IMR-90 (cell line): Measurements from ENCODE around the gene ZNF277. TPM values are rescaled to one million over a fixed set of nuclear protein-coding genes. Genes with fewer than 3 reads are reported as not detected.

Experiments
- ATAC-seq: fragments of 200-7000 bp; cut with Tn5 transposase; 2 replicates; pipeline ENCODE4 v1.9.1; 2020; ENCODE audit warnings: low read depth, mild to moderate bottlenecking, moderate library complexity
- BruUV-seq: library from RNA; stranded (reverse); fragments of 400-500 nt; replicated peaks from 2 replicates; lab custom pipeline; 2021; lab: Mats Ljungman, UMichigan
- CTCF ChIA-PET: fragments of 300-600 bp; formaldehyde crosslinking; extraction: SDS; loops from one replicate; lab custom pipeline; 2021; ENCODE audit warnings: antibody characterized with exemption; lab: Yijun Ruan, JAX
- POLR2A ChIA-PET: fragments of 300-600 bp; sonication (Branson Sonifier 250); formaldehyde crosslinking; loops from one replicate; lab custom pipeline; 2022; ENCODE audit warnings: antibody characterized with exemption; ENCODE audit not compliant: unreplicated experiment; lab: Charles Lee
- DNase-seq: peaks from one replicate; pipeline ENCODE4 v3.0.0; 2013
- H2AFZ ChIP-seq: replicated peaks from 2 replicates; pipeline ENCODE3; 2013; ENCODE audit warnings: low read length, mild to moderate bottlenecking; ENCODE audit not compliant: poor library complexity
- H2AK5ac ChIP-seq: 2 replicates; pipeline ENCODE4 v1.6.1; 2013; ENCODE audit warnings: low read depth, low read length, inconsistent platforms
- H2AK9ac ChIP-seq: replicated peaks from 2 replicates; pipeline ENCODE3; 2013; ENCODE audit warnings: mild to moderate bottlenecking, low read depth, low read length, moderate library complexity; ENCODE audit not compliant: poor library complexity
- H2BK120ac ChIP-seq: 2 replicates; pipeline ENCODE4 v1.6.1; 2013; ENCODE audit warnings: low read depth, low read length, inconsistent platforms
- H2BK15ac ChIP-seq: 3 replicates; pipeline ENCODE4 v1.6.1; 2013; ENCODE audit warnings: low read depth, low read length, inconsistent platforms
- H2BK20ac ChIP-seq: 2 replicates; pipeline ENCODE4 v1.6.1; 2013; ENCODE audit warnings: low read depth, mild to moderate bottlenecking, inconsistent platforms, low read length, moderate library complexity
- H2BK5ac ChIP-seq: 2 replicates; pipeline ENCODE4 v1.6.1; 2013; ENCODE audit warnings: mild to moderate bottlenecking, low read depth, low read length, inconsistent platforms; ENCODE audit not compliant: poor library complexity, severe bottlenecking
- H3K14ac ChIP-seq: replicated peaks from 2 replicates; pipeline ENCODE4 v1.6.1; 2013; ENCODE audit warnings: low read depth, low read length, inconsistent platforms
- H3K18ac ChIP-seq: 2 replicates; pipeline ENCODE4 v1.6.1; 2013; ENCODE audit warnings: low read depth, low read length, control low read depth
- H3K23ac ChIP-seq: 2 replicates; pipeline ENCODE4 v1.6.1; 2013; ENCODE audit warnings: low read depth, low read length, inconsistent platforms
- H3K27ac ChIP-seq: 2 replicates; pipeline ENCODE4 v1.5.1; 2013; ENCODE audit warnings: mild to moderate bottlenecking, control low read depth, low read length; ENCODE audit not compliant: insufficient read depth
- H3K27me3 ChIP-seq: 2 replicates; pipeline ENCODE4 v1.6.1; 2013; ENCODE audit warnings: low read length; ENCODE audit not compliant: control insufficient read depth, insufficient read depth
- H3K36me3 ChIP-seq: 2 replicates; pipeline ENCODE4 v1.6.1; 2013; ENCODE audit warnings: low read length, mixed read lengths; ENCODE audit not compliant: control insufficient read depth, insufficient read depth
- H3K4ac ChIP-seq: 2 replicates; pipeline ENCODE4 v1.6.1; 2013; ENCODE audit warnings: low read depth, low read length, inconsistent platforms
- H3K4me1 ChIP-seq: 2 replicates; pipeline ENCODE4 v1.6.1; 2013; ENCODE audit warnings: low read length, mixed read lengths; ENCODE audit not compliant: control insufficient read depth, insufficient read depth
- H3K4me2 ChIP-seq: 2 replicates; pipeline ENCODE4 v1.6.1; 2013; ENCODE audit warnings: low read depth, mild to moderate bottlenecking, control low read depth, low read length, moderate library complexity
- H3K4me3 ChIP-seq: 2 replicates; pipeline ENCODE4 v1.5.1; 2013; ENCODE audit warnings: low read depth, mild to moderate bottlenecking, control low read depth, low read length, moderate library complexity; ENCODE audit not compliant: insufficient read depth
- H3K56ac ChIP-seq: 2 replicates; pipeline ENCODE4 v1.6.1; 2013; ENCODE audit warnings: low read length, inconsistent platforms; ENCODE audit not compliant: insufficient read depth; ENCODE audit errors: extremely low read depth
- H3K79me1 ChIP-seq, 2 experiments: 2 replicates each; pipeline ENCODE4 v1.6.1; 2013; ENCODE audit warnings: low read length in 2 of 2, inconsistent platforms in 1 of 2, low read depth in 1 of 2
- H3K9ac ChIP-seq: 2 replicates; pipeline ENCODE4 v1.6.1; 2013; ENCODE audit warnings: low read depth, low read length, control low read depth
- H3K9me1 ChIP-seq: 2 replicates; pipeline ENCODE4 v1.6.1; 2013; ENCODE audit warnings: low read length, inconsistent platforms; ENCODE audit not compliant: insufficient read depth
- H3K9me3 ChIP-seq: 2 replicates; pipeline ENCODE4 v1.6.1; 2013; ENCODE audit warnings: low read length; ENCODE audit not compliant: control insufficient read depth, insufficient read depth
- H4K20me1 ChIP-seq: 2 replicates; pipeline ENCODE4 v1.6.1; 2013; ENCODE audit warnings: low read length, inconsistent platforms; ENCODE audit not compliant: insufficient read depth
- H4K5ac ChIP-seq: 2 replicates; pipeline ENCODE4 v1.6.1; 2013; ENCODE audit warnings: mild to moderate bottlenecking, low read depth, low read length, control low read depth
- H4K8ac ChIP-seq, 2 experiments: 2 replicates each; pipeline ENCODE4 v1.6.1; 2013; ENCODE audit warnings: low read depth in 2 of 2, low read length in 2 of 2, control low read depth in 1 of 2, inconsistent platforms in 1 of 2
- H4K91ac ChIP-seq: 2 replicates; pipeline ENCODE4 v1.6.1; 2013; ENCODE audit warnings: low read depth, low read length, inconsistent platforms; ENCODE audit not compliant: insufficient read depth
- BHLHE40 ChIP-seq: fragments of 150-350 bp; IDR thresholded peaks from 2 replicates; pipeline ENCODE4 v1.6.1; 2016; ENCODE audit warnings: mild to moderate bottlenecking, low read depth, low read length
- CEBPB ChIP-seq: IDR thresholded peaks from 2 replicates; pipeline ENCODE4 v1.6.1; 2012; ENCODE audit warnings: low read depth, low read length, improper control_type of control experiment
- CHD1 ChIP-seq: IDR thresholded peaks from 2 replicates; pipeline ENCODE4 v1.6.1; 2012; ENCODE audit warnings: low read depth, low read length, improper control_type of control experiment
- ELK1 ChIP-seq: fragments of 150-350 bp; IDR thresholded peaks from 2 replicates; pipeline ENCODE4 v1.6.1; 2016; ENCODE audit warnings: low read depth, mild to moderate bottlenecking, low read length, moderate library complexity, borderline replicate concordance
- FOS ChIP-seq: fragments of 150-350 bp; IDR thresholded peaks from 2 replicates; pipeline ENCODE4 v1.6.1; 2016; ENCODE audit warnings: low read depth, low read length
- MAFK ChIP-seq: IDR thresholded peaks from 2 replicates; pipeline ENCODE4 v1.6.1; 2012; ENCODE audit warnings: low read depth, low read length, improper control_type of control experiment
- MAZ ChIP-seq: IDR thresholded peaks from 2 replicates; pipeline ENCODE4 v1.6.1; 2012; ENCODE audit warnings: low read depth, mild to moderate bottlenecking, low read length, improper control_type of control experiment, moderate library complexity, borderline replicate concordance
- MXI1 ChIP-seq: IDR thresholded peaks from 2 replicates; pipeline ENCODE4 v1.6.1; 2012; ENCODE audit warnings: low read depth, mild to moderate bottlenecking, low read length, moderate library complexity, borderline replicate concordance
- NFE2L2 ChIP-seq: fragments of 150-350 bp; IDR thresholded peaks from 2 replicates; pipeline ENCODE4 v1.6.1; 2016; ENCODE audit warnings: low read depth, mild to moderate bottlenecking, low read length
- POLR2A ChIP-seq: IDR thresholded peaks from 2 replicates; pipeline ENCODE4 v1.6.1; 2012; ENCODE audit warnings: mild to moderate bottlenecking, low read depth, low read length
- RAD21 ChIP-seq: IDR thresholded peaks from 2 replicates; pipeline ENCODE4 v1.6.1; 2012; ENCODE audit warnings: low read length, improper control_type of control experiment
- RCOR1 ChIP-seq: IDR thresholded peaks from 2 replicates; pipeline ENCODE4 v1.6.1; 2012; ENCODE audit warnings: mild to moderate bottlenecking, low read length, improper control_type of control experiment; ENCODE audit not compliant: insufficient replicate concordance
- RFX5 ChIP-seq: IDR thresholded peaks from 2 replicates; pipeline ENCODE4 v1.8.0; 2012; ENCODE audit warnings: low read depth, mild to moderate bottlenecking, low read length, moderate library complexity
- SMC3 ChIP-seq: fragments of 150-350 bp; IDR thresholded peaks from 2 replicates; pipeline ENCODE4 v1.6.1; 2016; ENCODE audit warnings: low read depth, mild to moderate bottlenecking, antibody characterized with exemption, low read length, moderate library complexity
- WGBS, 2 experiments: methylation state at CpG; one replicate each; pipeline versions ENCODE4 v1.1.5 to v1.1.7; 2013; ENCODE audit warnings: missing lambda C conversion rate in 2 of 2; ENCODE audit not compliant: insufficient read length in 1 of 2; ENCODE audit errors: extremely low coverage in 2 of 2; 5-methylcytosine and 5-hydroxymethylcytosine counted together
- dilution Hi-C: fragments of 300-500 bp; cut with HindIII; formaldehyde crosslinking; loops from one replicate; pipeline ENCODE4 v1.14.3; 2018; ENCODE audit warnings: low sequenced_read_pairs; ENCODE audit not compliant: unreplicated experiment
- in situ Hi-C: fragments of 300-500 bp; cut with MboI; formaldehyde crosslinking; loops from 3 replicates; pipeline ENCODE4 v1.14.3; 2019; ENCODE audit warnings: low sequenced_read_pairs, inconsistent platforms, mixed read lengths
- intact Hi-C: fragments of 100-400 bp; cut with micrococcal nuclease; formaldehyde crosslinking; loops from 2 replicates; pipeline ENCODE4 v1.10.0; 2022
- polyA plus RNA-seq, 3 experiments: library from polyadenylated mRNA; depleted of rRNA; stranded (reverse); fragments of >200 nt; gene quantifications; 2 replicates each; pipeline ENCODE4 v1.2.3, GENCODE V29; 2012; ENCODE audit warnings: low replicate concordance in 1 of 3
- total RNA-seq: library from RNA; depleted of rRNA; stranded (reverse); fragments of >200 nt; gene quantifications from 2 replicates; pipeline ENCODE4 v1.2.3, GENCODE V29; 2012
- TF ChIP-seq, protein P1 (sequence below): conservative IDR thresholded peaks from 2 replicates; pipeline ENCODE4 v1.5.1; 2012; ENCODE audit warnings: mild to moderate bottlenecking, low read depth, low read length, improper control_type of control experiment

ZNF277 gene
- total and polyA plus RNA-seq, 2 of the 4 experiments (the other 2 are of a cell fraction) = 7.3 to 21.3 TPM

DNA sequence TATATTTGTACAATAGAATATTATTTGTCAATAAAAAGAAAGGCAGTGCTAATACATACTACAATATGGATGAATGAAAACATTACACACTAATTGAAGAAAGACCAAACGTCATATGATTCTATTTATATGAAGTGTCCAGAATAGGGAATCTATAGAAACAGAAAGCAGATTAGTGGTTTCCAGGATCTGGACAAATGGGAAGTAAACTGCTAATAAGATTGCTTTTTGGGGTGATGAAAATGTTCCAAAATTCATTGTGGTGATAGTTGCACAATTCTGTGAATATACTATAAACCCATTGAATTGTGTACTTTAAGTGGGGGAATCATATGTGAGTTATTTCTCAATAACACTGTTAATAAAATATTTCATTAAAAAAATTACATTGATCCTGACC lies 165.6 kb downstream of the ZNF277 start:
- dilution Hi-C loops (no loop called here), intact Hi-C loops (no loop called here)
- ATAC-seq = no peak

More for the DNA sequence above, 165.6 kb downstream of the ZNF277 start:
- H2AK9ac ChIP-seq = no peak overlapping the region
- no peak overlapping the region for H3K27ac ChIP-seq
- no peak overlapping the region for H3K23ac ChIP-seq
- H3K9me3 ChIP-seq = no peaks in the 10 kb centered on the region
- ChIA-PET CTCF (no interaction called here), POLR2A (no interaction called here)
- no peak for TF ChIP-seq POLR2A
- TF ChIP-seq RCOR1 = no peak
- no peak; the same call in 1 of the 2 replicates for TF ChIP-seq CEBPB
- TF ChIP-seq, protein P1, sequence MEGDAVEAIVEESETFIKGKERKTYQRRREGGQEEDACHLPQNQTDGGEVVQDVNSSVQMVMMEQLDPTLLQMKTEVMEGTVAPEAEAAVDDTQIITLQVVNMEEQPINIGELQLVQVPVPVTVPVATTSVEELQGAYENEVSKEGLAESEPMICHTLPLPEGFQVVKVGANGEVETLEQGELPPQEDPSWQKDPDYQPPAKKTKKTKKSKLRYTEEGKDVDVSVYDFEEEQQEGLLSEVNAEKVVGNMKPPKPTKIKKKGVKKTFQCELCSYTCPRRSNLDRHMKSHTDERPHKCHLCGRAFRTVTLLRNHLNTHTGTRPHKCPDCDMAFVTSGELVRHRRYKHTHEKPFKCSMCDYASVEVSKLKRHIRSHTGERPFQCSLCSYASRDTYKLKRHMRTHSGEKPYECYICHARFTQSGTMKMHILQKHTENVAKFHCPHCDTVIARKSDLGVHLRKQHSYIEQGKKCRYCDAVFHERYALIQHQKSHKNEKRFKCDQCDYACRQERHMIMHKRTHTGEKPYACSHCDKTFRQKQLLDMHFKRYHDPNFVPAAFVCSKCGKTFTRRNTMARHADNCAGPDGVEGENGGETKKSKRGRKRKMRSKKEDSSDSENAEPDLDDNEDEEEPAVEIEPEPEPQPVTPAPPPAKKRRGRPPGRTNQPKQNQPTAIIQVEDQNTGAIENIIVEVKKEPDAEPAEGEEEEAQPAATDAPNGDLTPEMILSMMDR = no peak
- no peak for TF ChIP-seq MAFK
- TF ChIP-seq ELK1 = no peak
- no peak for TF ChIP-seq BHLHE40
- TF ChIP-seq RAD21 = no peak
- TF ChIP-seq MAZ = no peak
- no peak for TF ChIP-seq RFX5
- TF ChIP-seq FOS = no peak
- TF ChIP-seq CHD1 = no peak
- TF ChIP-seq MXI1 = no peak
- no peak for TF ChIP-seq NFE2L2
- no peak for TF ChIP-seq SMC3
- H4K20me1 ChIP-seq = no peaks in the 10 kb centered on the region
- no peak overlapping the region for H3K4me2 ChIP-seq
- H3K4ac ChIP-seq = no peak overlapping the region
- H3K56ac ChIP-seq = no peak overlapping the region
- H2BK120ac ChIP-seq = no peak overlapping the region
- no peak overlapping the region for H4K91ac ChIP-seq
- DNase-seq = no peak
- H2AFZ ChIP-seq = no peak overlapping the region
- no peaks in the 10 kb centered on the region for H3K79me1 ChIP-seq
- no peaks in the 10 kb centered on the region for H3K9me1 ChIP-seq
- in situ Hi-C loops = no loop called here
- H2BK15ac ChIP-seq = no peak overlapping the region
- BruUV-seq = no TSS peak
- H3K9ac ChIP-seq = no peak overlapping the region
- H3K4me3 ChIP-seq = no peak overlapping the region
- H3K14ac ChIP-seq = no peak overlapping the region
- no peak overlapping the region for H4K8ac ChIP-seq
- H3K18ac ChIP-seq = no peak overlapping the region
- no peak overlapping the region for H2BK20ac ChIP-seq
- no peaks in the 10 kb centered on the region; the same call in 1 of the 2 replicates for H3K27me3 ChIP-seq
- no peak overlapping the region for H2BK5ac ChIP-seq
- H4K5ac ChIP-seq = no peak overlapping the region
- H2AK5ac ChIP-seq = no peak overlapping the region
- WGBS, 2 experiments = no CpG with 5 or more reads among the region's 1 CpG
- peaks cover 6% of the 10 kb centered on the region for H3K4me1 ChIP-seq
- H3K36me3 ChIP-seq = no peaks in the 10 kb centered on the region
